GM18868 (cell line): Measurements from ENCODE around the gene BSX.
A peak's percentile ranks its signal among the peaks of the same experiment; 100 is the strongest.

Source experiments
- ATAC-seq: cut with Tn5 transposase; IDR thresholded peaks from one replicate; pipeline ENCODE4 v1.9.1; 2021; ENCODE audit warnings: mild to moderate bottlenecking, moderate library complexity; ENCODE audit not compliant: unreplicated experiment

The BSX gene

GRCh38 chr11:122981388-122982264 lies at the start of gene BSX:
BSX (minus strand) TSS chr11:122981834; CDS start chr11:122981671, 163 bp downstream.
- no peak for ATAC-seq

GRCh38 chr11:123030517-123030916 lies 48.9 kb upstream of the BSX start:
- no peak for ATAC-seq

- peak; percentile 74 for ATAC-seq
Measured at GRCh38 chr11:123020968-123021367, 39.3 kb upstream of the BSX start.

GRCh38 chr11:123018702-123019101 lies 37.1 kb upstream of the BSX start:
- no peak for ATAC-seq

DNA sequence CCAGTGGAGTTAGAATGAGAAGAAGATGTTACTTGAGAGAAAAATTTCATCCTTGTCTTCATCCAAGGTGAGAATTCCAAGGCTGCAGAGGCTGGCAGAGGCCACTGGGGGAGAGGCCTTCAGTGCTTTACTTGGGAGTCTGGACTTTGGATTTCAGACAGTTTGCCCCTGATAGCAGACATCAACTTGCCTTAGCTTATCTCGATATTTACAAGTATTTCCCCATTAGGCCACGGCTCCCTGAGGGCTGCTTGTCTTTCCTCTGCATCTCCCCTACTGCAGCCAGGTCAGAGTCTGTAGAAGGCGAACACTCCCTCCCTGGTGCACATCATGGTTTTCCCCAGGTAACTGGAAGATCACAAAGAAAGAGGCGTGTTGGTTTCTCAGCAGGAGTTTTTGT lies 29.9 kb upstream of the BSX start:
- ATAC-seq, result no peak

DNA sequence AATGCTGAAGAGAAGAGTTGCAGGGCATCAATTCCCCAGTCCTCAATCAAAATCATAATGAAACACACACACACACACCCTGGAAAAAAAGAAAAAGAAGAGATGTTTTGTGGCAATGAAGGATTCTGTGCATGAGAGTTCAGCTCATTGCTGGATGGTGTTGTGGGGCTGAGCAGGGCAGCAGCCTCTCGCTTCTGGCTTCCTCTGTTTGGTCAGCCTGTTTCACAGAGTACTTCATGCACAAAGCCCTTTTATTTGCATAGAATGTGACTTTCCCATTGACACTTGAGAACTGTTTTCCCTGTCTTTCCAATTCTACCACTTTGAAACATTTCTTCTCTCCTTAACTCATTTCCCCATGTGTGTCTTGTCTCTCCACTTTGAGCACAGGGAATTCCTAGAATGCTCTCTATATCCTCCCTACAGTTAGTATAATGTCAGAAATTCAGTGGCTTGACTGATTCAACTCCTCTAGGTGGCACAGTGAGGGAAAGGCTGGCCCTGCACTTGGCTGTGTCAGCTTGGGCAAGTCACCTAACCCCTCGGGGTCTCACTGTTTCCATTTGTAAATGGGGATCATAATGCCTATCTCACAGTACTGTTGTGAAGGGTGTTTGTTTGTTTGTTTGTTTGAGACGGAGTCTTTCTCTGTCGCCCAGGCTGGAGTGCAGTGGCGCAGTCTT lies 25.4 kb upstream of the BSX start:
- no peak for ATAC-seq

DNA sequence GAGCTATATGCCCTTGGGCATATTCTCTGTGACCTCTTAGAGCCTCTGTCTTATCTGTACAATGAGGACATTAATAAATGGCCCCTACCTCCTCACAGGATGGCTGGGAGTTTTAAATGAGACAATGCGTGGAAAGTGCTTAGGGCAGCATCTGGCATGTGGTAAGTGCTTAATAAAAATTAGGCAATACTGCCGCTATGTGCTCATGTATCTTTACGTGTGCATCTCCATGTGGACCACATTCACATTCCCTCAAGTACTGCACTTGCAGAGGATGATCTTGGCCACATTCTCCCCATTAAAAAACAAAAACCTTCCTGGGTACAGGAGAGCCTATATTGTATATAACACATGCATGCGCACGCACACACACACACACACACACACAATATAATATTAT lies 19.1 kb upstream of the BSX start:
- ATAC-seq, result no peak

DNA sequence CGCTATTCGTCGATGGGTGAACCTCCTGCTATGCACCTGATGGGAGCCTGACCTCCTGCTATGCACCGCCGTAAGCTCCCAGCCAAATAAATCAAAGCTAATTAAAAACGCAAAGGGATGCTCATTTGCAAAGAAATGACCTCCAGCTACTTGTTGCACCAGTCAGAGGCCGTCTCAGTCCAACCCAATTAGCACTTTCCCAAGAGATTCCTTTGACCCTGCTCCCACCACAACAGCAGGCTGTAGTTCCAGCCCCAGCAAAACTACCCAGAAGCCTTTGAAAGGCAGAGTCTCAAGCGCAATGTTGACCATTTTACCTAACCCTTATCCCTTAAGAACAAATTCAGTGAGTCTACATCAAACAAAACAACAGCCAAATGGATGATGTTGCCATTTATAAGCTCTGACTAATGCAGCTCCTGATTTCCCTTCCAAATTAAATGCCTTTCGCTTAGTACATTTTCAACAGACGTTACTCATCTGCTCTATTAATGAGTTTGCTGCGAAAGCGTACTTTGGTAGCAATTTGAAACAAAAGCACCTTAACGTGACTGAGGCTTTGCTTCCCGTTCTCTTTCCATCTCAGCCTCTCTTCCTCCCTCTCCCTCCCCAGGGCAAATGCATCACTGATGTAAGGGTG lies 17.2 kb upstream of the BSX start:
- no peak for ATAC-seq

DNA sequence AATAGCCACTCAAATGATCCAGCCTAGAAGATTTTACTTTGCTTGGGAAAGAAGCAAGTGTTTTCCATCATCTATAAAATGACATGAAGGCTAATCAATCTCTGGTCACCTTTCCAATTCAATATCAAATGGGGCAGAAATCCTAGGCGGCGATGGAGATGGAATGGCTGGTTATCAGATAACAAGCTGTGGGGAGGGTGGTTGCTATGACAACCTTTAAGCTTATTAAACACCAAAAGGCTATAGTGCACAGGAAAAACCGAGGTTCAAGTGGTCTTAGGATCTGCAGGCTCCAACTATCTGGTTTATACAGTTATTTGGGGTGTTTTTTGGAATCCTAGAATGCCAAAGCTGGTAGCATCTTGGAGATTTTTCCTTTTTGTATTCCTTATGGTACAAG lies 13.9 kb upstream of the BSX start:
- no peak for ATAC-seq

- no peak for ATAC-seq
Measured at GRCh38 chr11:122984186-122985011, 2.8 kb upstream of the BSX start.

DNA sequence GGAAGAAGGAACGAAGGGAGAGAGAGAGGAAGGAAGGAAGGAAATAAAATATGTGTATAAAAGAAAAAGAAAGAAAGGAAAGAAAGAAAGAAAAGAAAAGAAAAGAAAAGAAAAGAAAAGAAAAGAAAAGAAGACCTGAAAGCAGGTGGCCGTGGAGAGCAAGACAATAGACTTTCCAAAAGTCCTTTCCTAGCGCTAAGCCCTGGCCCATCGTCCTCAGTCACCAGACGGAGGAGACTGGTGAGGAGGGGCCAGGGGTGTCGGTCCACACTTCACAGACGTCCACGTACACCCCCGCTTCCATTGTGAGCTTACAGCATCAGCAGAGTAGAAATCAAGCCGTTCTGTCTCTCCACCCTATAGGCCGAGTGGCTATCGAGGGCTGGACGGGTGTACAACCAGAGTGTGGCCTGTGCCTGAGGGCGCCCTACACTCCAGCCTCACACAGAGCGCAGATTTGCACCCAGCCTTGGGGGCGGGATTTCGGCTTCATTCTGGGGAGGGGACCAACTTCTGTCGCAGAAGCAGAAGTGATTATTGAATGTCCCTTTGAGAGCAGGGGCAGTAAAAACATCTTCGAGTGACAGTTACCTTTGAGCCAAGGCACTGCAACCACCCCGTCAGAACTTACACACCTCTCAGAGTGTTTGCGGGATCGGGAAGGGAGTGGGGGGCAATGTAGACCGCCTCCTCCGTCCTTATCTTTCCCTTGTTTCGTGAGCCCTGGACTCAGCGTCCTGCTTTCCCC lies 2.0 kb upstream of the BSX start:
- ATAC-seq, result no peak

DNA sequence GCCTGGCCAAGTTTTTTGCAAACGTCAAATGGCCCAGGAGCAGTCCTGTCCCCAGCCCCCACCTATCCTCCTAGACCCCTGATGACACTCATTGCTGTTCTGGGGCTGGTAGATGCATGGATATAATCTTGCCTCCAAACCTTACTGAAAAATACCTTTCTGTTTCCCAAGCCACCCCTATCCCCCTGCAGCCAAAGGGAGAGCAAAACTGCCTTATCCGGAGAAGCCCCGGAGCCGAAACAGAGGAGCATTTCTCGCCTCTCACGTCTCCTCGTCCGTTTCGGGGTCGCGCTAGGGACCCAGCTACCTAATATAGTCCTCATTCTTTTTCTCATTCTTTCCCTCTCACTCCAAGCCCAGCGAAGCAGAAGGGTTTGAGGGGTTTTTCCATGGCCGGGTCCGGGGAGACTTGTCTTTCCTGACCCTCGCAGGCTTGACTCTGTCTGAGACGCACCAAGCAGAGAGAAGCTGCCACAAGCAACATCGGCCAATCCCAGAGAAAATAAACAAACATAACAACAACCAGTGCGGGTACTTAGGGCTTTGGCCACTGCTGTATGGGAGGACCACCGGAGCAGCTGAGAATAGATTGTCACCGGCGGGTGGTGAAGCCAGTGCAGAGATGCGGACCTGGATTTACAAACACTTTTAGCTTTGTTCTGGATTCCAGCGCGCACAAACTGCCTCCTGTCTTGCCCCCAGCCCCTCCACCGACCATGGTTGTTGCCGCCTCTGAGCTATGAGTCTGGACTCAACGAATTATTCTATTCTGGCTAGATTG lies 1.6 kb downstream of the BSX start:
- ATAC-seq, result no peak

- ATAC-seq, result no peak
Measured at GRCh38 chr11:122979103-122979814, 2.4 kb downstream of the BSX start.

DNA sequence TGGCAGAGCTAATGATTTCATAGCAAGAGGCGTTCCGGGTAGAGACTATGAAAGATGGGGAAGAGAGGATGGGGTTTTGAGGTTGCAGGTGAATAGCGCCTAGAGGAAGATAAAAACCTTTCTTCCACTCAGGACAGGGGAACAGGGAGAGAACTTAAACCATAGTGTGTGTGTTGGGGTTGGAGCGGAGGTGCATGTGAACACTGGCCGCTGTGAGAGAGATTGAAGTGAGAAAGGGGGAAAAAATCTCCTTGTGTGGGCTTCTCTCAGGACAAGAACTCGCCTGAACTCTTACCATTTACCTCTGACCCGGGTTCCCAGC lies 3.4 kb downstream of the BSX start:
- ATAC-seq, result no peak

- no peak for ATAC-seq
Measured at GRCh38 chr11:122977470-122978298, 4.0 kb downstream of the BSX start.

- ATAC-seq, result no peak
Measured at GRCh38 chr11:122976734-122977469, 4.7 kb downstream of the BSX start.

GRCh38 chr11:122976061-122976733 lies 5.4 kb downstream of the BSX start:
- no peak for ATAC-seq
